Measurements from ENCODE around the gene TKFC. TPM values are rescaled to one million over a fixed set of nuclear protein-coding genes. Genes with fewer than 3 reads are reported as not detected.
A peak's percentile ranks its signal among the peaks of the same experiment; 100 is the strongest.

Gene TKFC
- total and polyA plus RNA-seq, 2 experiments from 2014 or later = 58.1 to 84.3 TPM

DNA sequence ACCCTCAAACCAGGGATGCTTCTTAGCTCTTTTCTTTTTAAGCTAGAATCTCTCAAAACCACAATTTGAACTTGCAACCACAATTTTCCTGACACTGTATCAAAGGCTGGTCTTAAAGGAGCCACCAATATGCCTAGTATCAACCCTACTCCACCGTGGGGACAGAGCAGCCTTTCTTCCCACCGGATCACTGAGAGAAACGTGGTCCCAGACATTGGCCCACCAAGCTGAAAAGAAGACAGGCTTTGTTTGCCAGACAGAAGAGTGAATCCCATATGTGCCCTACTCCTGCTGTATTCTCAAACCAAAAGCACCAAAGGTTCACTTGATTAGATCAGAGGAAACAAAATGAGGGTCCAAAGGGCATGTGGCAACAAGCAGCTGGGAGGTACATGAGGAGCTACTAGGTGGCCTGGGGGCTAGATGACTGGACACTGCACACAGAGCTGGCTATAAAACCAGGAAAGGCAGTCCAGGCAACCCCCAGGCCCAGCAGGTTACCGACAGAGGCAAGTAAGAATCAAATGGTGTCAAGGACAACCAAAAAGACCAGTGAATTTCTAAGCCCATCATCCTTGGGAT, 34.3 kb upstream of the TKFC start:
- peak in 1 of 2 donors; percentile 8 for DNase-seq (ENCODE audit: low read depth in 1 of 2, low spot score in 1 of 2)
- no peak overlapping the region for H3K27ac ChIP-seq
- H3K4me1 ChIP-seq (ENCODE audit: low read depth) = no peaks in the 10 kb centered on the region
- no peaks in the 10 kb centered on the region for H3K9me3 ChIP-seq (ENCODE audit: low read depth)
- no peak overlapping the region for H3K4me3 ChIP-seq
- peaks cover 34% of the 10 kb centered on the region for H3K36me3 ChIP-seq
- H3K27me3 ChIP-seq = peaks cover 2% of the 10 kb centered on the region
- TF ChIP-seq, protein P1, sequence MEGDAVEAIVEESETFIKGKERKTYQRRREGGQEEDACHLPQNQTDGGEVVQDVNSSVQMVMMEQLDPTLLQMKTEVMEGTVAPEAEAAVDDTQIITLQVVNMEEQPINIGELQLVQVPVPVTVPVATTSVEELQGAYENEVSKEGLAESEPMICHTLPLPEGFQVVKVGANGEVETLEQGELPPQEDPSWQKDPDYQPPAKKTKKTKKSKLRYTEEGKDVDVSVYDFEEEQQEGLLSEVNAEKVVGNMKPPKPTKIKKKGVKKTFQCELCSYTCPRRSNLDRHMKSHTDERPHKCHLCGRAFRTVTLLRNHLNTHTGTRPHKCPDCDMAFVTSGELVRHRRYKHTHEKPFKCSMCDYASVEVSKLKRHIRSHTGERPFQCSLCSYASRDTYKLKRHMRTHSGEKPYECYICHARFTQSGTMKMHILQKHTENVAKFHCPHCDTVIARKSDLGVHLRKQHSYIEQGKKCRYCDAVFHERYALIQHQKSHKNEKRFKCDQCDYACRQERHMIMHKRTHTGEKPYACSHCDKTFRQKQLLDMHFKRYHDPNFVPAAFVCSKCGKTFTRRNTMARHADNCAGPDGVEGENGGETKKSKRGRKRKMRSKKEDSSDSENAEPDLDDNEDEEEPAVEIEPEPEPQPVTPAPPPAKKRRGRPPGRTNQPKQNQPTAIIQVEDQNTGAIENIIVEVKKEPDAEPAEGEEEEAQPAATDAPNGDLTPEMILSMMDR (IDR thresholded peaks at IDR 0.05; ENCODE audit: low read depth, low read length) = no peak

DNA sequence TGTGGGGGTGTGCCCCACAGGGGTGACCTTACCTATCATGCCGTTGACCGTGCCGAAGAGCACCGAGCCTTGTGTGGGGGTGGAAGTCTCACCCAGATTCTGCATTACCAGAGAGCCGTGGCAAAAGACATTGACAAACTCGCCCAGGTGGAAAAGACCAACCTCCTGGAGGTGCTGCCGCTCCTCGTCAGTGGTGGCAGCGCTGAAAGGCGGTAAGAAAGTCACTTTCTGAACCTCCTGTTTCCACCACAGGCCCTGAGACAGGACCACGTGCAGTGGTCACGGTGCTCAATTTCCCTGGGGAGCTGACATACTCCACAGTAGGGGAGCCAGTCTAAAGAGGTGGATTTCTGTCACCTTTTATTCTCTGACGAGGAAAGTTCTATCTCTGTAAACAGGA, 30.5 kb upstream of the TKFC start:
- Histone ChIP-seq H3K4me1 (ENCODE audit: low read depth) (no peaks in the 10 kb centered on the region), H3K36me3 (peaks cover 63% of the 10 kb centered on the region), H3K4me3 (no peak overlapping the region), H3K9me3 (ENCODE audit: low read depth) (no peaks in the 10 kb centered on the region), H3K27me3 (no peaks in the 10 kb centered on the region), H3K27ac (no peak overlapping the region)
- DNase-seq (ENCODE audit: low read depth in 1 of 2, low spot score in 1 of 2) = no peak
- TF ChIP-seq, protein P1 (IDR thresholded peaks at IDR 0.05; ENCODE audit: low read depth, low read length) = no peak

DNA sequence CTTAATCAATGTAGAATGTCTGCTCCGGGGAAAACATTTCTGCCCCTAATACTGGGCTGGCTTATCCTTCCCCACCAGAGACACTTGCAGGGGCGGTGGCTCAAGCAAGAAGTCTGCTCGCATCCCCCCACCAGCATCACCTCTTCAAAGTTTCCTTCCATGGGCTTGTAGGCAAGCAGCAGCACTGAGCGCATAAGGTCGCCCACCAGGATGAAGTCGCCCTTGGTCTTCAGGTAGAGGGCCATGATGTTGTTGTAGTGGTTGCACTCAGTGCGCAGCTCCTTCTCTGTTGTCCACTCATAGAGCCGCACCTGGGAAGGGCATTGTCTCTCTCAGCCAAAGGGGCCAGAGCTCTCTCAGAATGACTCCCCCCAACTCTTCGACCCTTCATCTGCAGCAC, 29.3 kb upstream of the TKFC start:
- H3K9me3 ChIP-seq (ENCODE audit: low read depth) = no peaks in the 10 kb centered on the region
- no peaks in the 10 kb centered on the region for H3K4me1 ChIP-seq (ENCODE audit: low read depth)
- no peaks in the 10 kb centered on the region for H3K27me3 ChIP-seq
- H3K4me3 ChIP-seq = no peak overlapping the region
- H3K36me3 ChIP-seq = peaks cover 75% of the 10 kb centered on the region
- DNase-seq (ENCODE audit: low read depth in 1 of 2, low spot score in 1 of 2) = no peak
- H3K27ac ChIP-seq = no peak overlapping the region
- TF ChIP-seq, protein P1 (IDR thresholded peaks at IDR 0.05; ENCODE audit: low read depth, low read length) = no peak

DNA sequence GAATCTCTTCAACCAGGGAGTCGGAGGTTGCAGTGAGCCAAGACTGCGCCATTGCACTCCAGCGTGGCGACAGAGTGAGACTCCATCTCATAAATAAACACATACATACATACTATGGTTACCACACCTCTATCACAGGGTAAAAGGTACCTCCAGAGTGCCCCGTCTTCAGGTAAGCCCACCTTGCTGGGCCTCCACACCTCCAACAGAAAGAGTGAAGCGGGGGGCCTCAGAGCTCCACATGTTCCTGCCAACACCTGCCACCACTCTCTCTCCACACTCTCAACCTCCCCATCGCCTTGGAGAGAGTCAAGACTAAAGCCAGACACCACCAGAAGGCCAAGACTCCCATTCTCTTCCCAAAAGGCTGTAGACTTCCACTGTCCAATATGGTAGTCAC, 27.6 kb upstream of the TKFC start:
- H3K36me3 ChIP-seq = peaks cover 82% of the 10 kb centered on the region
- no peak overlapping the region for H3K27ac ChIP-seq
- no peak overlapping the region for H3K4me3 ChIP-seq
- DNase-seq (ENCODE audit: low read depth in 1 of 2, low spot score in 1 of 2) = no peak
- TF ChIP-seq, protein P1 (IDR thresholded peaks at IDR 0.05; ENCODE audit: low read depth, low read length) = no peak
- H3K27me3 ChIP-seq = no peaks in the 10 kb centered on the region
- no peaks in the 10 kb centered on the region for H3K4me1 ChIP-seq (ENCODE audit: low read depth)
- no peaks in the 10 kb centered on the region for H3K9me3 ChIP-seq (ENCODE audit: low read depth)

DNA sequence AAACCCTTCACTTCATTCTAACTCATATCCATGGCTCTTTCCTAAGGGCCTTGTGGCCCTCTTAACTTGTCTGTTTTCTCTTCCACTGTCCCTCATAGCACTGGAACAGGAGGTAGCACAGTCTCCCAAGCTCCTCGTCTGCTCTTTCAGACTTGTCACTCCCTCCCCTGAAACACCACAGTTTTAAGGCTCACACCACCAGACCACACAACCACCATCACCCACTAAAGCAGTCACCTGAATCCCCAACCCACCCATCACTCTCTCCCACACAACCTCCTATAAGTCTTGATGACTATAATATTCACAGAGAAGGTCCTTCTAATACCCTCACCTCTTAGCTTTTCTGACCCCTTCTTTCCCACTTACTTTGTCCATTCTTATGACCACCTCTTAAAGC, 26.8 kb upstream of the TKFC start:
- Histone ChIP-seq H3K4me1 (ENCODE audit: low read depth) (no peaks in the 10 kb centered on the region), H3K4me3 (no peak overlapping the region), H3K27ac (no peak overlapping the region), H3K27me3 (no peaks in the 10 kb centered on the region), H3K36me3 (peaks cover 80% of the 10 kb centered on the region), H3K9me3 (ENCODE audit: low read depth) (no peaks in the 10 kb centered on the region)
- DNase-seq (ENCODE audit: low read depth in 1 of 2, low spot score in 1 of 2) = no peak
- TF ChIP-seq, protein P1 (IDR thresholded peaks at IDR 0.05; ENCODE audit: low read depth, low read length) = no peak

All from cardiac muscle cell (in vitro differentiated cells and primary cell).